Kidney epithelial cell (primary cell): ENCODE results near the gene C1S. TPM values are rescaled to one million over a fixed set of nuclear protein-coding genes. Genes with fewer than 3 reads are reported as not detected.

Experiments used
- DNase-seq: peaks from one replicate; pipeline ENCODE4 v3.0.0-alpha.2; 2010; ENCODE audit warnings: low read depth
- H3K27me3 ChIP-seq: 2 replicates; pipeline ENCODE4 v1.6.0; 2011; ENCODE audit warnings: low read length; ENCODE audit not compliant: control insufficient read depth, insufficient read depth
- H3K36me3 ChIP-seq: 2 replicates; pipeline ENCODE4 v1.5.1; 2011; ENCODE audit warnings: low read length; ENCODE audit not compliant: control insufficient read depth, insufficient read depth
- H3K4me3 ChIP-seq: 2 replicates; pipeline ENCODE4 v1.5.1; 2011; ENCODE audit warnings: low read depth, mild to moderate bottlenecking, control low read depth, low read length
- CTCF ChIP-seq: IDR thresholded peaks from 2 replicates; pipeline ENCODE4 v1.5.1; 2011; ENCODE audit warnings: mild to moderate bottlenecking, moderate library complexity, low read length, control low read depth, inconsistent platforms; ENCODE audit not compliant: insufficient read depth, poor library complexity, severe bottlenecking
- total RNA-seq: library from RNA; depleted of rRNA; stranded (reverse); fragments of >200 nt; gene quantifications from 2 replicates; pipeline ENCODE4 v1.2.3, GENCODE V29; 2015

C1S gene
- total RNA-seq, 1 donor from 2014 or later, result 4.0 TPM

GRCh38 chr12:7090222-7090998 lies 29.9 kb downstream of the C1S start:
- DNase-seq, result no peak
- H3K4me3 ChIP-seq, result no peak overlapping the region
- peaks cover 8% of the 10 kb centered on the region for H3K27me3 ChIP-seq
- no peak for TF ChIP-seq CTCF
- no peaks in the 10 kb centered on the region for H3K36me3 ChIP-seq

DNA sequence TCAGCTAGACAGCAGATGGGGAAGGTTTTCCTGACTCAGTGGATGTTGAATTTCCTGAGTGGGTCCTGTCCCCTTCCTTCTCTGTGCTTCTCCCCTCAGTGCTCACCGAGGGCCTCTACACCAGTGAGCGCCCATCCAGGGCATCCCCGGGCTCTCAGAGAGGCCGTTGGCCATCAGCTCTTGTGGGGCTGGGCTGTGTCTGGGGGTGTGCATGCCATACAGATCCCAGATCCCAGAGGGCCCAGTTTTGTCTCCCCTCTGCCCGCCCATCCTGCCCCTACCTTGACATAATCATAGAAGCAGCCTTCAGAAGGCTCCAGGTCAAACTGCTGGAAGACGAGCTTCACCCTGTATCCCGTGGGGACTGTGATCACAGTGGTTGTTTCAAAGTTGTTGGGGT lies 30.7 kb downstream of the C1S start:
- no peak for TF ChIP-seq CTCF
- no peak for DNase-seq
- peaks cover 8% of the 10 kb centered on the region for H3K27me3 ChIP-seq
- H3K4me3 ChIP-seq, result no peak overlapping the region
- H3K36me3 ChIP-seq, result no peaks in the 10 kb centered on the region

GRCh38 chr12:7091660-7092228 lies 31.2 kb downstream of the C1S start:
- Histone ChIP-seq H3K27me3 (peaks cover 8% of the 10 kb centered on the region), H3K36me3 (no peaks in the 10 kb centered on the region), H3K4me3 (peak overlapping the region; percentile 34)
- TF ChIP-seq CTCF, result no peak
- no peak for DNase-seq

DNA sequence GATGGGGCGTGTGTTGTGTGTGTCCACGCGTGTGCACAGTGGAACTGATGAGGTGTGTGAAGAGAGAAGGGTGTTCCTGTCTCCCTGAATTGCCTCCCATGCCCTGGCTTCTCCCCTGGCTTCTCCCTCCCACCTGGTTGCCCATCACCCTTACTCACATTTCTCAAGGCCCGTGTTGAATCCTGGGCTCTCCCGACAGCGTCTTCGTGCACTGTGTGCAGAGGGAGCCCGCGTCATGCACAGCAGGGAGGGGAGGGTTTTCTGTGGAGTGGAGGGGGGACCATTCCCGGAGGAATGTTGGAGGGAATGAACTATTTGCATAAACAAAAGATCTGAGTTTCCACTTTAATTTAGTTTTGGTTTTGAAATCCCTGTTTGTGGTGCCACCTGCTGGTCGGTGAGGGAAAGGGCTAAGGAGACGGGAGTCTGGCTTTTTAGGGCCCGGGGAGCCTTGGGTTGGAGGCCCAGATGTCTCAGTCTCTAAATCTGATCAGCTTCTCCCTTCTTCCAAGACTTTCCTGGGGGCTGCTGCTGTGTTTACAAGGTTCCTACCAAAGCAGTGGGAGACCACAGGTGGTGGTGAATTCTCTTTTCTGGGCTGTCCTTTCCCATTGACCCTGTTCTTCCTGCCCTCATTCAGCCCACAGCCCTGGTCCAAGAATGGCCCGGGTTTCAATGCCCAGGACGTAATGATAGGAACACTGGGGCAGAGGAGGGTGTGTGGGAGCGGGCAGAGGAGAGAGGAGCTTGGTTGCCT lies 31.9 kb downstream of the C1S start, which contains the start of gene C1R:
TSS of gene C1R (minus strand) at position 217 of the 757 bp plus-strand sequence. CDS start at position 160, 57 bp downstream.
- Histone ChIP-seq H3K4me3 (peak within 1 kb of the TSS; percentile 34), H3K36me3 (no peaks in the 10 kb centered on the region), H3K27me3 (peaks cover 8% of the 10 kb centered on the region)
- DNase-seq, result peak; percentile 18
- TF ChIP-seq CTCF, result peak; percentile 83

GRCh38 chr12:7092986-7093460 lies 32.5 kb downstream of the C1S start:
- Histone ChIP-seq H3K4me3 (no peak overlapping the region), H3K27me3 (peaks cover 8% of the 10 kb centered on the region), H3K36me3 (no peaks in the 10 kb centered on the region)
- DNase-seq, result no peak
- TF ChIP-seq CTCF, result no peak
